ENCODE measurements around the gene ZSWIM5. TPM values are rescaled to one million over a fixed set of nuclear protein-coding genes. Genes with fewer than 3 reads are reported as not detected.

ZSWIM5 gene
- total RNA-seq, 1 experiment from 2014 or later, result 7.9 TPM

- Histone ChIP-seq H3K27ac (ENCODE audit: low read length) (no peak overlapping the region), H3K9me3 (ENCODE audit: control insufficient read depth, insufficient read depth, low read depth, low read length) (no peaks in the 10 kb centered on the region), H3K4me3 (ENCODE audit: low read depth in 2 of 2, low read length in 2 of 2) (no peak overlapping the region), H3K36me3 (ENCODE audit: control insufficient read depth, insufficient read depth, low read length) (no peaks in the 10 kb centered on the region), H3K4me1 (ENCODE audit: control insufficient read depth, insufficient read depth, low read length) (peaks cover 5% of the 10 kb centered on the region), H3K27me3 (ENCODE audit: control insufficient read depth, insufficient read depth, low read length) (no peaks in the 10 kb centered on the region)
- ChIA-PET POLR2A (no interaction called here), CTCF (no interaction called here)
- no peak for TF ChIP-seq POLR2AphosphoS5 (IDR thresholded peaks at IDR 0.05; ENCODE audit: low read depth, low read length)
- in situ Hi-C loops (cut with HindIII; ENCODE audit: low pct_unique_long_range_greater_than_20kb, low sequenced_read_pairs) (no loop called here), intact Hi-C loops (cut with micrococcal nuclease; ENCODE audit: unreplicated experiment) (no loop called here)
- BruUV-seq (replicated peaks), result no TSS peak
- ATAC-seq, result no peak
- no peak for DNase-seq (ENCODE audit: low read depth, low spot score)
Measured at GRCh38 chr1:45177452-45177851, 29.0 kb downstream of the ZSWIM5 start.

GRCh38 chr1:45172764-45173163 lies 33.6 kb downstream of the ZSWIM5 start:
- Histone ChIP-seq H3K4me3 (ENCODE audit: low read depth in 2 of 2, low read length in 2 of 2) (no peak overlapping the region), H3K27me3 (ENCODE audit: control insufficient read depth, insufficient read depth, low read length) (no peaks in the 10 kb centered on the region), H3K4me1 (ENCODE audit: control insufficient read depth, insufficient read depth, low read length) (peaks cover 14% of the 10 kb centered on the region), H3K27ac (ENCODE audit: low read length) (no peak overlapping the region), H3K9me3 (ENCODE audit: control insufficient read depth, insufficient read depth, low read depth, low read length) (no peaks in the 10 kb centered on the region), H3K36me3 (ENCODE audit: control insufficient read depth, insufficient read depth, low read length) (no peaks in the 10 kb centered on the region)
- intact Hi-C loops (cut with micrococcal nuclease; ENCODE audit: unreplicated experiment), result no loop called here
- DNase-seq (ENCODE audit: low read depth, low spot score), result no peak
- TF ChIP-seq TCF7L2 (IDR thresholded peaks at IDR 0.05; ENCODE audit: low read depth, low read length), result no peak
- TF ChIP-seq REST (IDR thresholded peaks at IDR 0.05; ENCODE audit: insufficient read depth in 1 of 2, low read depth in 2 of 2, low read length in 1 of 2), result no peak
- TF ChIP-seq POLR2AphosphoS5 (IDR thresholded peaks at IDR 0.05; ENCODE audit: low read depth, low read length), result no peak
- no peak for TF ChIP-seq CTCF (IDR thresholded peaks at IDR 0.05)
- TF ChIP-seq SIN3A (IDR thresholded peaks at IDR 0.05; ENCODE audit: borderline replicate concordance, insufficient read depth, low read depth, low read length), result no peak
- no TSS peak for BruUV-seq (replicated peaks)
- POLR2A ChIA-PET, result no interaction called here
- CTCF ChIA-PET, result interaction anchor here (0.5 kb wide), 1 partner anchor 167 kb away, joined by 5 read pairs; no protein-coding TSS in a partner anchor
- ATAC-seq, result no peak
- in situ Hi-C loops (cut with HindIII; ENCODE audit: low pct_unique_long_range_greater_than_20kb, low sequenced_read_pairs), result no loop called here

- intact Hi-C loops (cut with micrococcal nuclease; ENCODE audit: unreplicated experiment) (no loop called here), in situ Hi-C loops (cut with HindIII; ENCODE audit: low pct_unique_long_range_greater_than_20kb, low sequenced_read_pairs) (no loop called here)
- H3K9me3 ChIP-seq (ENCODE audit: control insufficient read depth, insufficient read depth, low read depth, low read length), result no peaks in the 10 kb centered on the region
- ATAC-seq, result no peak
- POLR2A ChIA-PET, result no interaction called here
- no TSS peak for BruUV-seq (replicated peaks)
- no peak for TF ChIP-seq POLR2AphosphoS5 (IDR thresholded peaks at IDR 0.05; ENCODE audit: low read depth, low read length)
- TF ChIP-seq REST (IDR thresholded peaks at IDR 0.05; ENCODE audit: insufficient read depth in 1 of 2, low read depth in 2 of 2, low read length in 1 of 2), result no peak
- no peak for TF ChIP-seq SIN3A (IDR thresholded peaks at IDR 0.05; ENCODE audit: borderline replicate concordance, insufficient read depth, low read depth, low read length)
- TF ChIP-seq CTCF (IDR thresholded peaks at IDR 0.05), result no peak
- no peak for TF ChIP-seq TCF7L2 (IDR thresholded peaks at IDR 0.05; ENCODE audit: low read depth, low read length)
- CTCF ChIA-PET, result interaction anchor here (0.6 kb wide), 1 partner anchor 18 kb away, joined by 3 read pairs; no protein-coding TSS in a partner anchor
- peak; percentile 5 for DNase-seq (ENCODE audit: low read depth, low spot score)
- no peak overlapping the region for H3K27ac ChIP-seq (ENCODE audit: low read length)
- no peaks in the 10 kb centered on the region for H3K36me3 ChIP-seq (ENCODE audit: control insufficient read depth, insufficient read depth, low read length)
- no peaks in the 10 kb centered on the region for H3K27me3 ChIP-seq (ENCODE audit: control insufficient read depth, insufficient read depth, low read length)
- peaks cover 14% of the 10 kb centered on the region for H3K4me1 ChIP-seq (ENCODE audit: control insufficient read depth, insufficient read depth, low read length)
- H3K4me3 ChIP-seq (ENCODE audit: low read depth in 2 of 2, low read length in 2 of 2), result no peak overlapping the region
Measured at GRCh38 chr1:45172005-45172404, 34.4 kb downstream of the ZSWIM5 start.
